D341Med (cell line): ENCODE measurements around the gene SH2B3.

Experiments used
- DNase-seq: peaks from one replicate; pipeline ENCODE4 v3.0.0; 2012; ENCODE audit warnings: low spot score

SH2B3 gene

GRCh38 chr12:111409780-111410430 lies 4.2 kb downstream of the SH2B3 start:
- DNase-seq = peak; percentile 23

GRCh38 chr12:111410431-111411184 lies 4.9 kb downstream of the SH2B3 start:
- no peak for DNase-seq

GRCh38 chr12:111411185-111411764 lies 5.6 kb downstream of the SH2B3 start:
- no peak for DNase-seq

- peak; percentile 42 for DNase-seq
Observed at GRCh38 chr12:111412007-111412829, 6.5 kb downstream of the SH2B3 start.

GRCh38 chr12:111412830-111413441 lies 7.2 kb downstream of the SH2B3 start:
- DNase-seq = no peak

GRCh38 chr12:111413442-111414086 lies 7.8 kb downstream of the SH2B3 start:
- peak; percentile 25 for DNase-seq

GRCh38 chr12:111414711-111415252 lies 9.1 kb downstream of the SH2B3 start:
- DNase-seq = no peak

GRCh38 chr12:111417290-111417689 lies 11.6 kb downstream of the SH2B3 start:
- DNase-seq = no peak

- DNase-seq = peak; percentile 31
Observed at GRCh38 chr12:111417784-111418593, 12.3 kb downstream of the SH2B3 start.

GRCh38 chr12:111418594-111418880 lies 12.8 kb downstream of the SH2B3 start:
- DNase-seq = peak; percentile 32

GRCh38 chr12:111419784-111420183 lies 14.1 kb downstream of the SH2B3 start:
- DNase-seq = no peak

- no peak for DNase-seq
Observed at GRCh38 chr12:111420494-111420893, 14.8 kb downstream of the SH2B3 start.

- DNase-seq = peak; percentile 39
Observed at GRCh38 chr12:111424189-111424792, 18.6 kb downstream of the SH2B3 start.

GRCh38 chr12:111424793-111425251 lies 19.1 kb downstream of the SH2B3 start:
- DNase-seq = peak; percentile 32

- peak; percentile 13 for DNase-seq
Observed at GRCh38 chr12:111425655-111426054, 19.9 kb downstream of the SH2B3 start.

- peak; percentile 17 for DNase-seq
Observed at GRCh38 chr12:111426344-111427185, 20.8 kb downstream of the SH2B3 start.

- DNase-seq = peak; percentile 31
Observed at GRCh38 chr12:111427417-111428074, 21.8 kb downstream of the SH2B3 start.

- DNase-seq = peak; percentile 36
Observed at GRCh38 chr12:111428081-111428727, 22.5 kb downstream of the SH2B3 start.
